G401.6 (cell line): Measurements from ENCODE around the gene PBX1.

ENCODE experiments used
- FAIRE-seq: peaks from 2 replicates; lab custom pipeline; 2012; peaks lifted over from hg19 to GRCh38; lab: Jason Lieb, UNC

The PBX1 gene

DNA sequence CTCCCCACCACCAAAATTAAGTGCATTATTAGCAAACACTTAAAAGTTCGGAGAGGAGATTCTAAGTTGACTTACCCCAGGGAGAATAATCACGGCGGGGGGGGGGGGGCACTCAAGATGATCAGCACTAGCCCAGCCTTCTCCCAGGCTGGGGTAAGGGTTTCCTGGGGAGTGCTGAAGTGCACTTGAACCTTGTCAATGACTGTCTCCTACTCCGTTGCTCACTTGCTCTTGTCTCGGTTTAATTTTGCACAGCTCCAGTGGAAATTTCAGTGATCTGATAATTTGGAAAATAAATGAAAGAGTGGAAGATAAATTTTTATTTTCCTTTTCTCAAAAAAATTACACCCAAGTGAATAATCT is 59.2 kb downstream of the PBX1 start:
- no peak for FAIRE-seq

DNA sequence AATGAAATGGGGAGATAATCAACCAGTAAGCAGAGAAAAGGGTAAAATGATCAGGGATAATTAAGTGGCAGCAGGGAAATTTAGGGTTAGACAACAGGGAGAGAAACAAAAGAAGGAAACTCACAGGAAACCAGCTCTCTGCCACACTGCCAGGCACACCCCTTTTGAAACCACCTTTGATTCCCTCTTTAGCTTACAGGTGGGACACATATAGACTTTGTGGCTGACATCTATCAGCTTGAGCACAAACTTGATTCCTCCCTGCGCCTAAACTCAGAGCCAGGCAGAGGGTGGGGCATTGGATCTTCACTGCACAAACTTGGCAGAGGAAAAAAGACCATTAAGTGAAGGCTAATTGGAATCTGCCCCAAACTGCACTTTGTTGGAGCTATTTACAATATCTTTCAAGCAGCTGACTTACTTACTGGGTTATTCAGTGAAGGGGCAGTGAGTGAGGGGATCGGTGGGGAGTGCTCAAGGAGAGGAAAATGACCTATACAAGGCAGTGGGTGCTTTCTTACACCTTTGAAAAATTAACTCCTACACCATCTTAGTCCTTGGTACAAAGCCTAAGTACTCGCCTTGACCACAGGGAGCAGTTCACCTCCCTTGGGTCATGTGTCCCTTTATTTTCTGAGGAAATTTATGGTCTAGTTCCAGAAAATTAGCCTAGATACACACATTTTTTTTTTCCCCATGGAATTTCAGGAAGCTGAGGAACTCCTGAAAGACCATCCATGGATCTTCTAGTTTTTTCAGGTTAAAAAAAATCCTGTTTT is 60.2 kb downstream of the PBX1 start:
- FAIRE-seq = no peak

DNA sequence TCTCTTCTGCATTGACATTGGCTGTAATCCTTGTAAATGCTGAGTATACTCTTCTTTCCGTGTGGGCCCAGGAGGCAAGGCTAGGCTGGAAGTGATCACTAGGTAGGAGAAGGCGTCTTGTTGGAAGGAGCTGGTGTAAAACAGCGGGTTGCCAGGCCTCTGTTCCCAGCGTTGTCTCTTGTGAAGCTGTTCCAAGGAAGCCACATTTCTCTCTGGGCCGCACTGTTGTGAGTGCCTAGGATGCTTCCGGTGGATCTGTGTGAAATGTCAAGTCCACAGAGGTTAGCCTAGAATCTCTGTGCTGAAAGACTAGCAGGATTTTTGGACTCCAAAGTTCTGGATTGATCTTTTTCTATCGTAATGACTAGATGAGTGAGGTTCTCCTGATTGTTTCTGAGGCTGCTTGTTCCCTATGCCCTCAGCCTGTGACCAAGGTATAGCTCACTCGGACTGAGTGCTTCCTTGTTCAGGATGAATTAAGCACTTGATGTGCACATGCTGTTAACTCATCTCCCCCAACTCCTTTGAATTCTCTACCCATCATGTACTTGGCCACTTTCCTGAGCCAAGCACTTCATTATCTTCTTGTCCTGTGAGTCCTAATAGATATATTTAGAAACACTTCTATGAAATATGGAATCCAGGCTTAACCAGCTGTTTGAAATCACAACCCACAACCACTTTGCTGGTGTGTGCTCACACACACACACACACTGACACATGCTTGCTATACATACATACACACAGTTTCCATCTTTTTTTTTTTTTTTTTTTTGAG is 63.3 kb downstream of the PBX1 start:
- FAIRE-seq = no peak

DNA sequence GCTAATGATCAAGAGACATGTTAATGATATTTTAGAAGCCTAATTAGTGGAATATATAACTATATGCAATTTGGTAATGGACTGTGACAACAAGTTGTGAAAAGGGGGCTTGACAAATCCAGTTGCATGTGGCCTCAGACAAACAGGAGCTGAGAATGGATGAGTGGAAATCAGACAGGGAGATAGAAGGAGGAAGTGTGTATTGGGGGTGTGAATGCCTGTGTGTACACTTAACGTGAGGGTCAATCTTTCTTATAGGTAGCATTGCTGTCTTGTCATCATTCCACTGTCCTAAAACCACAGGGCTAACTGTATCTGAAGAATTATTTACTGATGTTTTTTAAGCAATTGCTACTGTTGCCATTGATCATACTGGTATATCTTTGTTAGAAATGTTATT is 64.8 kb downstream of the PBX1 start:
- no peak for FAIRE-seq

DNA sequence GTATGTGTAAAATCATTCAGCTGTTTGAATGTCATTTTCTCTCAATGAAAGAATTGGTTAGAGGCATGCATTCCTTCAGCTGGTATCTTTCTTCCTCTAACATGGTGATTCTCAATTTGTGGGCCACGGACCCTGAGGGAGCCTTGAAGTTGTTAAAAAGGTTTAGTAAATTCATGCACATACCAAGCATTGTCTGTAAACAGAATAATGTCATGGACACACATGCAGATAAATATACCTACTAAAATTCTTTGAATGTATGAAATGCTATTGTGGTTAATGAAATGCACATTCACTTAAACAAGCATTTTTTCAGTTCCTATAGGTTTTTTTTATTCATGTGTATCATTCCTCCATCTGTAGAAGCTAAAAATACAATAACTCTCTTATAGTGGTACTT is 65.4 kb downstream of the PBX1 start:
- no peak for FAIRE-seq

DNA sequence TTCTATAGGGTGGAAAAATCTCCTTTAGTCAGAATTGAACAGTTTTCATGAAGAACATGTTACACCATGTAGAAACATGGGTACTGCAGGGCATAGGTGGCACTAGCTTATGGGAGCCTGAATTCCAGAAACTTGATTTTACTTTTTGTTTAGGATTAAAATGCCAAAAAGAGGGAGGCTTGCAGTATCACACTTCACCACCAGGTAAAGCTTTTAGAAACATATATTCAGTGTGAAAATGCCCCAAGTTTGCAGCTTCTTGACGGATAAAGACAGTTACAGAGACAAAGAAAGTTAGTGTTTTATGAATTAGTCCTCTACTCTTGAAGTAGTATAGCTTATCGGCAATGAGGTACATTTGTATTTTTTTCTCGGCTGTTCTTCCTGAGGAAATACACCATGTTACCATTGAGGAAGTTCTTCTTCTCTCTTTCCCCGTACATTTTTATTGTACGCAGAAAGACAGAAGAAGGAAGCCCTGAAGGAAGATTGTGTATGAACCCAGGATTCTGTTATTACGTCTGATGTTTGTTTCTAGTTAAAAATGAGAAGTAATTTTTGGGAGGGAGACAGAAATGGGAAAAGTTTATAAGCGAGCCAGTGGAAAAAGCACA is 66.1 kb downstream of the PBX1 start:
- no peak for FAIRE-seq

DNA sequence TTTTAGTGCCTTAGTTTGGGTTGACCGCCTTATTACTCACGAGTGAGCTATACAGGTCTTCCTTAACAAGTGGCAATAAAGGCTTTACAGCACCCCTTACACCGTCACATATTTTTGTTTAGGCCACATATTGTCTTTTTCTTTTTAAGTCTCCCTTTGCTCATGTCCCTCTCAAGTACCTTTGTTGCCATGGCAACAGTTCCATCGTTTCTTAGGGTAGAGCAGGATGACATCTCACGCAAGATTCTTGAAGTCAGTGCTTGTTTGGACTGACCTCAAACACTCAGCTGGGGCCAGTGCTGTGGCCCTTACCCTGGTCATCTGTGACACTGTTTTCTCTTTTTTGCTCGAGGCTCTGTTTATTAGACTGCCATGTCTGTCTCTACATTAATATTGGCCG is 69.8 kb downstream of the PBX1 start:
- FAIRE-seq = no peak

DNA sequence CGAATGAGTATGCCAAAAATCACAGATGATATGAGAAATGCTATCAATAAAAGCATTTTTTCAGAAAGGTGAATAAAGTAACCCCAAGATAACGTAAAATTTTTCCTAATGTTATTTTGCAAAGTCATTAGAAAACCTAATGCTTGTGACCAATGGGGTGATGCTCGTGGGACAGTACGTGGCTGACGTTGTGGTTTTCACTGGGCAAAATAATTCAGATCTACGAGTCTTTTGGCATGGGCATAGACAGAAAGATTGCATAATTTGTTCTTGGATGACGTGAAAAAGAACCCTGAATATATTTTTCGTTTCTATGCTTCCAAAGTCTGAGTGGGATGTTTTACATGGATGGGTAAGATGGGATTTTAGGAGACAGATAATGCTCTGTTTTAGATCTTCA is 71.0 kb downstream of the PBX1 start:
- FAIRE-seq = no peak

DNA sequence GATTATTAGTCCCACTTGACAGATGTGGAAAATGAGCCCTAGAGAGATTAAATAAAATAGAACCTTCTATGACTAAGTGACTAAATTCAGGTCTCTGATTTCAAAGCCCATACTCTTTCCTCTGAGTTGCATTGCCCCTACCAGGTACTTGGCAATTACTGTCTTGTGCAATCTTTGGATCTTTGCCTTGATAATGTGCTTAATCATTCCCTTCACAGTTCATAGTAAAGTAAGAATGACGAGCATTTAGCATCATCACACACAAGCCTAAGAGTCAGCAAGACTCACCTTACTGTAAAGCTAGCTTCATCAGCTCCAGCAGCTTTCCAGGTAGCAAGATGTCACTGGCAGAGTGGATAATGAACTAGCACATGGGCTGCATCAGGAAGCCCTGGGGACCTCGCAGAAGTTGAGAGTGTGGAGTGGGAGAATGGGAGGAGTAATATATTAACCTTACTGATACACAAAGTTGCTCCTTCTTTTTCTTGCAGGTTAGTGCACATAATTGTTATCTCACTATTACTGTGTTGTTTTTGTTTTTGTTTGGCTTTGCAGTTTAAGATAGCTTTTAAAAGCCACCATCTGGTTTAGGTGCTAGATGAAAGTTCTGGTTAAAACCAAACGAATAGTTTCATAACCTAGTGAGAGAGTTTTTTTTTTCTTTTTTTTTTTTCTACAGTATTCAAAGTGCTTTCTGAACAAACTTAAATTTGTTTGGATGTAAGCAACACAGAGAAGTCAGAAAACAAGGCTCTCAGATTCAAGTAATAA is 71.8 kb downstream of the PBX1 start:
- no peak for FAIRE-seq

DNA sequence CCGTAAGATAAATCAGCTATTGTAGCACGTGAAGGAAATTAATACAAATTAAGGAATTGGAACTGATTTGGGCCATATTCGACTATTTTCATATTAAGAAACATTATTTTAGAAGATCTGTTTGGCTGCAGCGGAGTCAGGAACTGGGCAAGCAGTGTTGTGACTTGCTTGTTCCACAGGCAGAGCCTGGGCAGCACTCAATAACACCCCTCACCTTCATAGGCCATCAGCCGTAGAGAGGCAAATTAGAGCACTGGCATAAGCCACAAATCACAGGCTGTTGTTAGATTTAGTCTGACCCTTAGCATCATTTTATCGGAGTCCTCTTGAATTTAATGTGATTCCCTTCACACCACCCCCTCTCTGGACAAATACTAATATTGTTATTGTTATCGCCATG is 72.8 kb downstream of the PBX1 start:
- FAIRE-seq = no peak

DNA sequence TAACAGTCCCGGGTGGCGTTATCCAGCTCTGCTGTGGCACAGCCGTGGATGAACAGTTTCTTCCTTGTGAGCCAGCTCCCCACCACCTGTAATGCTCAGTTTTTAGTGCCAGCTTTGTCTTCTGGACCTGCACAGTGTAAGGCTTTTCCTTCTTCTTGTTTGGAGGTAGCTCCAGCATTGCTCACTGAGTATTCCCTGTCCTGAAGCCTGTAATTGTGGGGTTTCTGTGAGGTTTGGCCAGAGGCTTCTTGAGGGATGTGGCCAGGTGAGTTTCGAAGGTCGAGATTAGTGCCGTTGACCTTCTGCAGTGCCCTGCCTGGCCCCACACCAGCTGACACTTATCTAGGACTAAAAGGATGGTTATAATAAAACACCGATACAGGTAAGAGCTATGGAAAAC is 75.0 kb downstream of the PBX1 start:
- FAIRE-seq = no peak

DNA sequence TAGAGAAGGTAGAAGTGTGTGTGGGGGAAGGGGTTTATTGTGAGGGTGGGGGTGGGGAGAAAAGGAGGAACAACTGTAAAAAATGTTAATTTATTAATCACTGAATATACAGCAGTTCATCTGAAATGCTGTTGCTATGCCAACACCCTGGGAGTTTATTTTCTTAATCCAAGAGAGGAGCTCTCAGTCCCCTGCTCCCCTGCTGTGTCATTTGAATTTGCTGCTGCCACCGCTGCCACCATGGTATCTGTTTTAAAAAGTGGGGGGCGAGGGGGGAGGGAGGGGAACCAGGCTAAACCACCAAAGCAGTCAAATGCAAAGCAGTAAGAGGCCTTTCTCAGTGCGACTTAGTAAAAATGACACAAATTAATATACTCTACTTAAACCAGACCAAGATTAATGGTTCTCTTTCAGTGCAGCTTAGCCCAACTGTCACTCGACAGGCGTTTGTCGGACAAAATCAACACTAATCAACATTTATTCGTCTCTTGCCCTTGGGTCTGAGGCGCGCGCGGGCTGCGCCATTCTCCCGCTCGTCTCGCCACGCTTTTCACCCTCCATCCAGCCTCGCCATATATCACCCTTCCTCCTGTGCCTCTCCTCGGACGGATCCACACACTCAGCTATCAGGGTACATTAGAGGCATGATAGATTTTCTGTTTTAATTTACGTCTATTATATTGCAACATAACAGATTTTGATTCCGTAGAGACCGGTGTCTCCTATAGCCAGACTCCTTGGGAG is 76.2 kb downstream of the PBX1 start:
- FAIRE-seq = no peak

DNA sequence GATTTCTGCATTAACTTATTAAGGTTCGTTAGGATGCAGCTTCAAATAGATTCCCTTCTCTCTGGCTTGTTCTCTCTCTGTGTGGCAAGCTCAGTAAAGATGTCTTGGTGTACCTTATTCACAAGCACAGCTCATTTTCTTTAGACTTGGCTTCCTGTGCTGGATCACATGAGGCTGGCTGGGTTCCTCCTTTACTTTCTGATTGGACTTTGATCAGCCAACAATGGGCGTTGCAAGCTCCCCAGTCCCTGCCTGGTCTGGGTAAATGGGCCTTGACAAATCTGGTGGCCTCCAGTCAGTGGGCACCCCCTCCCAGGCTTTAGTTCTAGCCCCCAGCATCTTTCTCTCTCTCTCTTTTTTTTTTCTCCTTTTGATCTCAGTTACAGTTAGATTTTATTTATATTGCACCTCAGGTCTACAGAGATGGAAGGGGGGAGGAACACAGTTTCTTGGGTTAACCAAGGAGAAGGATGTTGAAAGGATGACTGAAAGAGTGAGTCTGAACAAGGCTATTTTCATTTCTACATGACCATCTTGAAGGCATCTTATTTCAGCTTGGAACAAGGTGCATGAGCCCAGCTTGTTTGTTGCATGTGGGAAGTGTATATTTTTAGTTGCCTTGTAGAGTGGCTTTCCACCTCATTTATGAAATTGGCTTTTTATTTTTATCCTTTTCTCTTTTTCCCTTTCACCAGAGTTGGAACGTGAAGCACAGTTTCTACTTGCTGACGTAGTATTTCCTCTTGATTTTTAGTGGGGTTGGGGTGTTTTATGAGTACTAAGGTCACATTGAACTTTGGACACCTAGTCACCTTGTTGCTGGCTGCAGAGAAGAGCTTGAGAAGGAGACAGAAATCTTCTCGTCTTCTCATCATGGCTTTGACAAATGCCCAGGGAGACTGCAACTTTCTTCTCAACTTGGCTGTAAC is 77.1 kb downstream of the PBX1 start:
- FAIRE-seq = no peak

DNA sequence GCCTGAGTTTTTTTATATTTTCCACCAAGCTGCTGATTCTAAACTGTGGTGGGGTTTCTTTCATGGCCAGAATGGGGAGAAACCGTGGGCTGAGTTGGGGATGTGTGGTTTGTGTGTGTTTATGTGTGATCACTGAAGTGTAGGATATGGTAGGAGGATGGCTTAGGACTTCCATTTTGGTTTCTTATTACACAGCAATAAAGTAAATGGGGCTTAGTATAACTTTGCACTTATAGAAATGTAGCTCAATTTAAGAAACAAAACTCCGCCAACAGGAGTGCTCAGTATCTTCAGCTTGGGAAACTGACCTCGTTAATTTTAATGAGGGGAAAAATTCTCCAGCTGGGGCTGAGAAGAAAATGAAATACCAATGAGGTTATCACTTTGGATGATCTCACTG is 77.8 kb downstream of the PBX1 start:
- FAIRE-seq = no peak

DNA sequence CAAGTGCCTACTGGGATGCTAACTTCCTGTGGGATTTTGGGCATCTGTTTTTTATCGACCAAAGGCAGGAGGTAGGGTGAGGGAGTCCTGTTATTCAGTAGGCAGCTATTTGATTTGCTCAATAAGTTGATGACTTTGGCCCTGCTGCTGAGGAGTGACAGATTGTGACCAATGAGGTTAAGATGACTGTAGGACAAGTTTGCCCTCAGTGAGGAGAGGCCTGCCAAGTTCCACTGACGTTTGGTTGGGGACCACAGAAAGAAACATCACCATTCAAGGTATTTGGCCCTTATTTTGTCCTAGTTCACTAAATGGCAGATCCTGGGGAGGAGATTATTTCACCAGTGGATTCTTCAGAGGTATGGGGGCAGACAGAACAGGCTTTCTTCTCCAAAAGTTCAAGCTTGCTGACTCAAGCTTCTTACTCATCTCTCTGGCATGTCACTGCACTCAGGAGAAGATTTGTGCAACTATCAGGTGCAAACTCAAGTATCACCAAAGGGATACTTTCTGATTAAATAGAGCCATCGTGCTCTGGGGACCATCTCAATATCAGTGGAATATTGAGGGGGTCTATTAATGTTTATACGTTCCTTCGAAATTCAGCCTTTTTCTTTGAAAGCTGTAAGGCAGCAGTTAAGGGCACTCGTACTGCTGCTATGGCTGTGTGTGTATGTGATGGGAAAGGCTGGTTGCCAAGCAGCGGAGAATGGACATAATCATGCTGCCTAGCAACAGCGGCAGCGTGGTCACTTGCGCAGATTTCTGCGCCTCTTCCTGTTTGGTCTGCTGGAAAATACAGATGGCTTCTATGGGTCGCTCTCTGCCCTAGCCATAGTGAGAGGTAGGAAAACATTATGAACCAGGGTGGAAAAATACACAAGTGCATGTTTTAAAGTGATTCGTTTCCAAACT is 78.7 kb downstream of the PBX1 start:
- no peak for FAIRE-seq

DNA sequence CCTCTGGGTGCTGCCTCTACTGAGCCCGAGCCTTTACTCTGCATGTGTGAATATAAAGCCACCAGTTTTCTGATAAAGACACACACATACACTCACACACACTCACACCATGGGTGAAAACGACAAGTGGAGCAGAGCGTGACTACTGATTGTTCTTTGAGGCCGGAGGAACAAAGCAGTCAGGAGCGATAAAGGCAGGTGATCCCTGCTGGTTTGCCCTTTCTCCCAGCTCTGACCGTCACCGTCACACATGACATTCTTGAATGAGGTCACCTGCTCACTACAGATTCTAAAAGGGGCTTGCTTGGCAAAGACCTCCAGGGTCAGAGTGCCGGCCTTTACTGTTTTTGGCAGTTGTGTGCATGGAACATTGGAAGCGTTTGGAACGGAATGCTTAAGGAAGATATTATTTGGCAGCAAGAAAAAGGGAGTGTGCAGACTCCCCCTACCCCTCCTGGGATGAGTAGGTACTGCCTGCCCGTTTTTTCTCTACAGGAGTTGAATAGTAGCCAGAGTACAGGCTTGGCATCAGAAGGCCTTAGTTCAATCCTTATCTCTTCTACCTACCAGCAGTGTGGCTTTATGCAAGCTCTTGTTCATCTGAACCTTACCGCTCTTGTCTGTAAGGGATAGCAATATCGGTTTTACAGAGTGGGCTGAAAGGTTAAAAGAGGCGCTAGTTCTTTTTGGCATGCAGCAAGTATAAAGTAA is 79.7 kb downstream of the PBX1 start:
- FAIRE-seq = no peak

DNA sequence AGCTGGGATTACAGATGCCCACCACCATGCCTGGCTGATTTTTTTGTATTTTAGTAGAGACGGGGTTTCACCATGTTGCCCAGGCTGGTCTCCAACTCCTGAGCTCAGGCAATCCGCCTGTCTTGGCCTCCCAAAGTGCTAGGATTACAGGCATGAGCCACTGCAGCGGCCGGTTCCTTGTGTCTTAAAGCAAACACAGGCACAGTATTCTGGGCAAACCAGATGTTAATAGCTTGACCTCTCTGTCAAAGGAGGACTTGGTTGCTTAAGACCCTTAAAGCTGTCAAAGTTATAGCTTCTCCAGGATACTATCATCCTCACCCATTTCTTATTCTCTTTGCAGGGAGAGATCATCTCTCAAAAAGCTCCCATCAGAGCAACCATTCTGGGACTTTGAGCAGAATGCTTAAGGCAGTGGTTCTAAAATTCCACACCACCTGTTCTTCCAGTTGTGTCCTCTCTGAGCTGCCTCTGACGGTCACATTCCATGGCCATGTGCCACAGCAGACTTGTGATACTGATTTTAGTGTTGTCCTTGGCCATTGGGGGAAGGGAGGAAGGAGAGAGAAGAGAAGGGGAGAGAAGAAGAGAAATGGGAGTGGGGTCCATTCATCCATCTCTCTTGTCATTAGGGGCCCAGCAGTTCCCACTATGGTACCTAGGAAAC is 81.8 kb downstream of the PBX1 start:
- no peak for FAIRE-seq

DNA sequence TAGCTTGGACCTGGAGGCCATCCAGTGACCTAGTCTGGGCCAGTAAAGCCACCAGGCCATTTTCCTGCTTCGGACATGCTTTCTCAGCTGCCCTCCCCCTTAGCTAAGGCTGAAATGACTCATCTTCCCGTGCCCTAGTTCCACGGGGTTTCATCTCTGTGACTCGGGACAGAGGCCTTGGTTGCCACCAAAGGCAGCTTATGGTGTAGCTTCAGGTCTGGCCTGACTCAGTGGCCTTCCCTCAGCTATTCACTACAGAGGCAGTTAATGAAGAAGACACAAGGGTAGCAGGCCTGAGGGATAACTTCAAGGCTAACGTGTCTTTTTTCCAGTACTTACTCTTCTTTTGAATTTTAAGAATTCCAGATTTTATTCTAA is 82.4 kb downstream of the PBX1 start:
- no peak for FAIRE-seq

DNA sequence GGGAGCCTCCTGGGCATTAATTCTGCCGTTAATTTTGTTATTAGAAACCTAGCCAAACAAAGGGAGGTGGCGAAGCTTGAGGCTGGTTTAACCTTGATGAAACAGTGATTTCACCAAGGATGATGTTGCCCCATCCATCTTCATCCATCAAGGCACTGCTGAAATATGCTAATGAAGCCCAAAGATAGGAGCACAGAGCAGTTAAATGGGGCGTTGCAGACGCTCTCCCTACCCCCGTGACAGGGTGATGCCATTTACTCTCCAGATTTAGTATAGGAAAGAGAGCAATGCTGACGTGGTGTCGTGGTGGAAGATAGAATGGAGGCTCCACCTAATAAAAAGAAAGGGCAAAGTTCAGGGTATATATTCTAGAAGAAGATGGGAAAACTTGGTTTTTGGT is 84.0 kb downstream of the PBX1 start:
- no peak for FAIRE-seq
